Brain pericyte (primary cell): ENCODE data around the gene NRXN3.

ENCODE experiments used
- DNase-seq: peaks from one replicate; pipeline ENCODE4 v3.0.0-alpha.2; 2012; ENCODE audit warnings: low read depth, low spot score

The NRXN3 gene

DNA sequence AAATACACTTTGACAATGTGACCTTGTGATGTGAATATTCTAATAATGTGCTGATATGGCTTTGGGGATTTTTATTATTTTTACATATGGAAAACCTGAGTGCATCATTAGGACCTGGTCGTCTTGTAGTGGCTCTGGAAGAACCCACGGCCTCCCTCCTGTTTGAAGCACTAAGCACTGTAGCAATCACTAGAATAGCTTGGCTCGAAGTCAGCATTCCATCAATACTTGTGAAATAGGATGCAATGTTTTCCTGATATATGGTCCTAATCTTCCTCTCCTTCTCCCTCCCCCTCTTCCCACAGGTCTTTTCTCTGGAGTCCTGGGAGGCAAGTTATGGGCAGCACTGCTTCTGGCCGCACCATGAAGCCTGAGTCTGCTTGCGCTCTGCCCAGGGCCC lies 71.9 kb downstream of the NRXN3 start:
- DNase-seq: no peak

DNA sequence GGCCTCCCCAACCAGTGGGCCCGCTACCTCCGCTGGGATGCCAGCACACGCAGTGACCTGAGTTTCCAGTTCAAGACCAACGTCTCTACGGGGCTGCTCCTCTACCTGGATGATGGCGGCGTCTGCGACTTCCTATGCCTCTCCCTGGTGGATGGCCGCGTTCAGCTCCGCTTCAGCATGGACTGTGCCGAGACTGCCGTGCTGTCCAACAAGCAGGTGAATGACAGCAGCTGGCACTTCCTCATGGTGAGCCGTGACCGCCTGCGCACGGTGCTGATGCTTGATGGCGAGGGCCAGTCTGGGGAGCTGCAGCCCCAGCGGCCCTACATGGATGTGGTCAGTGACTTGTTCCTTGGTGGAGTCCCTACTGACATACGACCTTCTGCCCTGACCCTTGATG lies 73.0 kb downstream of the NRXN3 start:
- DNase-seq: no peak

DNA sequence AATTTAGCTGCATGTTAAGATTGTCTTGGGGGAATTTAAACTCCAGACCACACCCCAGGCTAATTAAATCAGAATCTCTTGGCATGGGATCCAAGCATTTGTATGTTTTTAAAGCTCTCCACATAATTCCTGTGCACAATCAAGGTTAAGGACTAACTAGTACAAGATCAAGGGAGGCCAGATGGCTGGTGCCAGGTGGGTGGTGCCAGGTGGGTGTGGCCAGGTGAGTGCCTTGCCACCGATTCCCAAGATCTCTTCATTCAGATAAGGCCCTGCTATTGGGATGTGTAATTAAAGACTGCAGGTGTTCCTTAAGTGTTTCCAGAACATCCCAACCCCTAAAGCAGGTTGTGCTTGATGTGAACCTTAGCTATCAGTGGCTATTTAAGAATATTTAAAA lies 75.1 kb downstream of the NRXN3 start:
- no peak for DNase-seq

DNA sequence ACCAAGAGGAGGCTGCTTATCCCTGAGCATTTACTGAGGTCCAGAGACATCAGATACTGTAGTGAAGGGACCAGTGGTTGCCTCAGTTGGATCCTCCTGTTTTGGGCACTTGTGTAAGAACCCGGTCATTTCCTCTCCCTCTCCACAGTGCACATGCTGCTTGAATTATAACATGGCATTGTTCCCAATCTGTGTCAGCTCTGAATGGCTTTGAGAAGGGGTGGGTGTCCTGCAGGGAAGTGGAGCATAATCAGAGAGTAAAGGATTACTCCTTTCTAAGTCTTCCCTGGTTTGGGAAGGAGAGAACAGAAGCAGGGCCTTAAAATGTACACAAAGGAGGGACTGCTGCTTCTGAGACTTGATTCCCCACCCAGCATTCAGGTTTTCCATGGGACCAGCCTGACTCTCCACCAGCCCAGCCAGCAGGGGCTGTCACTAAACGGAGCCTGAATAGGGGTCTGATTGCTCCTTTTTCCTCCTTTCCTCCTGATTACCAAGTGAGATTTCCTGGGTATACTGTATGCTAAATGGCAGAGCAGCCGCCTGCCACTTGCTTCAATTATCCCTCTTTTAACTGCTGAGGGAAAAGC lies 78.4 kb downstream of the NRXN3 start:
- DNase-seq: no peak

DNA sequence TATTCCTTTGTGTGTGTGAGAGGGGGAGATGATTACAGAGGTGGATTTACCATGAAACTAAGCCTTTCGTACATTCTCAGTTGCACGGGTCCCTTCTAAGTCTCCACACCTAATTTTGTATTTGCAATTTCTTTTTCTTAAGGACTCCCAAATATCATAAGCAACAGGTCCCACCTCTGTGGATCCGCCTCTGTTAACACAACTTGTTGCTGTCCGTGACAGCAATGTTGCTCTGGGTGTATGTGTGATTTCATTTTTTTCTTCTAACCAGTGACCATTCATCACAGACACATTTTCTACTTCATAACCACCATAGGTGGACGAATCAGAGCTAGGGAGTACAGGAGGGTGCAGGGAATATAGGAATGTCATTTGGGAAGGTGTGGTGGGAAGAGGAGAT lies 81.1 kb downstream of the NRXN3 start:
- no peak for DNase-seq

DNA sequence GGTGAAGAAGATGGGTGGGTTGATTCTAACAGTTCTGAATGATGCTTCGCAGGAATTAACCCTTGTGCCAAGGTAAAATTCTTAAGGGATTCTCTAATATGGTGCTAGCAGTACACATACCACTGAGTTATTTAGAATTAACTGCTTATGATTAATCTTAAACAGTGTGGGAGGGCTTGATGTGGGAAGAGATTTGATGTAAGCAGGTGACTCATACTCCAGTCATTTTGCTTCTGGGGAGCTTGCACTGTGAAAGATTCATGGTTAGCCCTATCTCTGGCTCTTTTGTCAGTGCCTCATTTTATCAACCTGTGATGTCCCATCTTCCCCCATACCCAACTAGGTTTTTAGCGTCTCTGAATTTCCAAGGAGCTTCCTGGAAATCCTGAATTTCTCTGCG lies 83.8 kb downstream of the NRXN3 start:
- DNase-seq: no peak

DNA sequence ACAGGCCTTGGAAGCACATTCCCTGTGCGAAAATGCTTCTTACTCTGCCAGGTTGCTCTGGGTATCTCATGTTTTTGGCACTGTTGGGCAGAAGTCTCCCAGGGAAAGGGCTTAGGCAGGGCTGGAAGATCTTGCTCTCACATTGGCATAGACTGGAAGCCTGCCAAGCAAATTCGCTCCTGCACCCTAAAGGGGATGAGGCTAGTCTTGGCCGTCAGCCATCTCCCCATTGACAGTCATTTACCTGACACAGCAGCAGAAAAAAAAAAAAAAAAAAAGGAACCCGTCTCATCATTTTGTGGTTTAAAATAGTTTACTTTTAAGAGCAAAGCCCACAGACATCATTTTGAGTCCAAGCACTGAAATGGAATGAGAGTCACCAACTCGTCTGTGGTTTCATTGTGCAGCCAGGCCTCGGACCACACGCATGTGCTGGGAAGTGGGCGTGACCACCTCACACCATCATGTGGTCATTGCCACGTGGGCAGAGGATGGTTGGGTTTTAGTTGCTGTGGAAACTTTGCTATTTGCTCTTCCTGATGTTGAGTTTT lies 84.8 kb downstream of the NRXN3 start:
- no peak for DNase-seq

DNA sequence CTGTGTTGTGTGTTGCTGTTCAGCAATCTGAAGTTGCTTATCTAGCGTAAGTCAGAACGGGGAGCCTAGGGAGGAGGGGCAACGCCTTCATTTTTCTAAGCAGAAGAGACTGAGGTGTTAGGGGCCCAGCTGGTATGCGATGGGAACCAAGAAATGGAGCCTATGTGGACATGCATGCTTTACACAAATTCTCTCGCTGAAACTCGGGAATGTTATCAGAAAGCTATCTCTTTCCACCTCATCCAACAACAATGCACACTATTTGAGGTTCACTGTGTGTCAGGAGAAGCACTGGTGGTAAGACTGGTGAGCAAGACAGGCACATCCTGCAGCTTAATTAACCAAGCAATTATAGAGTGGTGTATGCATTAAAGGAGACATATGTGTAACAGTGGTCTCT lies 89.7 kb downstream of the NRXN3 start:
- DNase-seq: no peak

DNA sequence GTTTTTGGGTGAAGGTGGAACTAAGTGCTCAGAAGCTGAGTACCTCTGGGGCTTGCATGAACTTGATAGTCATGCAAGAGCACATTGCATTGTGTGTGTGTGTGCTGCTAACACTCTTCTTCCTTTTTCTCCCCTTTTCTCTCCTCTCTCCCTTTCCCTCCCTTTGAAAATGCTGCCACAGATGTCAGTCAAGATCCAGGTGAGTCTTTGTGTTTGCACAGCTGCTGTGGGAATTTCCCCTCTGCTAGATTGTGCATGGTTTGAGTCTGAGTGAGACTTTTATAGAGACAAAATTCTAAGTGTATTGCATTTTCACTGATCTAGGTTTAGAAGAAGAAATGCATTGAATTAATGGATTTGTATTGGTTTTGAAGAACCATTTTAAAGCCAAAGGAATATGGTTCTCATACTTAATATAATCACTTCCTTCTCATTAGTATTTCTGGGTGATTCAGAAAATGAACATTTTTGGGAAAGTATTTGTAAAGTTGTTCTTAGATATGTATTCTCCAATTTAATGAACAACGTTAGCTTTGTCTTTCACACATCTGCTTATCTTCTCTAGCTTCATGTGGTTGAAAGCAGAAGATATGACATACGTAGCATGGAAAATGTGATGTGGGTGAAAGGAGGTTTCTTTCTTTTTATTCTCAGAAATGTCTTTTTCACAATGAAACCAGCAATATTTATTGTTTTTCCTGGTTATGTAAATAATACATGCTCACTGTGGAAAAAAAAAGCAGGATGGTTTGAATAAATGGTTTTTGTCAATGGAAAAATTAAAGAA lies 108.5 kb downstream of the NRXN3 start:
- no peak for DNase-seq

DNA sequence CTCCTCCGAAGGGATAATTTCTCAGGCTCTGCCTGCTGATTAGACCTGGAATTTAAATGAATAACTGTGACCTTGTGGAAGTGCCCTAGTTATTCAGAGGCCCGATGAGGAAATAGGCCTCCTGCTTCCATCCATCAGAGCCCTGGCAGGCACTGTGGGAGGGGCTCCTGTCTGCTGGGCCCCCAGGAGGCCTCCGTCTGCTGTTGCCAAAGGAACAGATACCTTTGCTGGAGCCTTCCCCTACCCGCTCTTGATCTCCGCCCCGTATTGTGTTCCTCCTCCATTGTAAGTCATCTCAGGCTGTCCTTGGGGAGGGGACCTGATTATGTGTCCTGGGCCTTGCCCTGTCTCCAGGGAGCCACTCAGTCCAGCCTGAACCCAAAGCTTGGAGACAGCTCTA lies 112.3 kb downstream of the NRXN3 start:
- no peak for DNase-seq

DNA sequence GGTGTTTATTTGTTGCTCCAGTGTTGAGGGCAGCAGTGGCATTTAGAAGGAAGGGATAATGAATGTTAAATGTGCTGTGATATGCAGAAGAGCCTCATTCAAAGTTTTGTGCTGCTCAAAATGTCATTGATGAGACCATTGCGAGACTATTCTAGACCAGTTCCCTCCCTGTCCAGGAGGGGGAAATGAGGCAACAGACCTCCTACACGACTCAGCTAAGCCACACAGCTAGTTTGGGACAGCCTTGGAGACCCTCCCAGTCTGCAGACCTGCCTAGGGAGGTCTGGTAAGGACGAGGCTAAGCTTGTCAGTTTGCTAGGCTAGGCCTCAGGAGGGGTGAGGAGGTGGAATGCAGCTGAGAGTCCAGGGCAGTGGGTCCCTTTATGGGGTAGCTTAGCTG lies 116.0 kb downstream of the NRXN3 start:
- DNase-seq: no peak

DNA sequence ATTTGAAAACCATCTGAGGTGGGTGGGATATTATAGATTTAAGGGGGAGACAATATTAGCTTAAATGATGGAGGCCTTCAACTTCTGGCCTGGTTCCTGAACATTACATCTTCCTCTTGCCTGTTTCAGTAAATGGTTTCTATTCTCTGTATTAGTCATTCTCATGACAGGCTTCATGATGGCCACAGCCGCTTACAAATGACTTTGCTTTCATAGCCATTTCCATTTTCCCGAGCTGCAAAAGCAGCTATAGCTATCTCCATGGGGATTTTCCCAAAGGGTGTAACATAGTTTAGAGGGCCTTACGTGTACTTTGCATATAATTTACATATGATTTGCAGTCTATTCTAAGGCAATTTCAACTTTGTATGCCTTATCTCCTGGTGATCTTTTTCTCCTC lies 121.8 kb downstream of the NRXN3 start:
- DNase-seq: no peak

DNA sequence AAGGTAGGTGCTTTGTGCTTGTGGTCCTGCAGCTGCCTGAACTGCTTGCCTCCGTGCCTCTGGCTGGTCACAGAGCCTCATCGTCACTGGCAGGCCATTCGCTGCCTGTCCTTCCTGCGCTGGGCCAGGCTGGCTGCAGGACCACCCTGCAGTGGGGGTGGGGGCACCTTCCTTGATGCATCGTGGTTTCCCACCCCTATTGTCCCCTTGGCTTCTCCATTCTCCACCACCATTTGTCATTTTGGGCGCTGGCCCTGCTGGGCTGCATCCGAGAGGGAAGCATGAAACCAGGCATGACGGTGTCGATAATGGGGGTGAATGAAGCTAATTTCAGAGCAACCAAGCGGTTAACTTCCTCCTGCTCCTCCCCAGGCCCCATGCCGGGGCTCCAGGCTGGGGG lies 127.7 kb downstream of the NRXN3 start:
- no peak for DNase-seq

DNA sequence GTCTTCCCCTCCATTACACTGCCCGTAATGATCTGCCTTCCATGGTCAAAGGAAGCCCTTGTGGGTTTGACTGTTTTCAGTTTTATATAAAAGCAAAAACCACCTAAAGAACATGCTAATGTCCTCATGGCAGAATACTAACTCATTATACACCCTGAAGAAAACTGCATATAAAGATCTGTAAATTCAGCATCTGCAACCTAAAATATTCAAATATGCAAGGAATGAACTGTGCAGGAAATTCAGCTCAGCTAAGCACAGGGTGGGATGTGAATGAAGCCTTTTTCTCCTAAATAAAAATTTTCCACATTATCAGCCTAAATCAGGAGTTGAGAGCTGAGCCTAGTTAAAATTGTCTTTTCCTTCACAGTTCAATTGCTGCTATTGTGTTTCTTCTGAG lies 128.1 kb downstream of the NRXN3 start:
- DNase-seq: no peak

DNA sequence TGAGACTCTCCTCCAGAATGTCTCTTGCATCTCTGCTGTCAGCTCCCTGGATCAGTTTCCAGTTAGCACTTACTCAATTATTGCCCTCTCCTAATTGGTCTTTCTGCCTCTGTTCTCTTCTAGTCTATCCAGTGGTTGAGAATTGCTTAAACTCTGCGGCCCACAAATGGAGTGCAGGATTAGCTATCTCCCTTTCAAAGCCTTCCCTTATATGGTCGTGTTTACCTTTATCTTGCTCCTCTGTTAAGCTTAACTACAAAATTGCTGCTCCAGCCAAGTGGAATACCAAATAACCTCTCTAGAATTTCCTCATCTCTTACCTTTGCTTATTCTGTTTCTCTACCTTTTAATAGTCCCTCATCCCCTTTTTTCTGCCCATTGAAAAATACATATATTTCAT lies 132.7 kb downstream of the NRXN3 start:
- no peak for DNase-seq

DNA sequence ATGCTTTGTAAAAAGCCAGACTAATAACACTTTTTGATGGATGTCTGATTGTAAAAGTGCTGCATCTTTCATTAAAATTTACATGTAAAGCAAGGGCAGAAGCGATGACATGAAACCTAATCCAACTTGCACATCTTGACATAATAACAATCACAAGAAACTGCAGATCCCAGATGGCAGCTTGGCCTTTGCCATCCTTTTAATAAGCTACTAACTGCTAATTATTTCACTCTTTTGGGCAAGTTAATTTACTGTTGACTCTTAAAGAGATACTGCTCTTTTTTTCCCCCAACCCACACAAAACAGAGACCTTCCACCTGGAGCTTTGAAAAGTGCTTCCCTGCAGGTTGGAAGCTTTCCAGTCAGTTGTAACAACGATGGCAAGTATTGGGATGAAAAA lies 137.5 kb downstream of the NRXN3 start:
- no peak for DNase-seq

DNA sequence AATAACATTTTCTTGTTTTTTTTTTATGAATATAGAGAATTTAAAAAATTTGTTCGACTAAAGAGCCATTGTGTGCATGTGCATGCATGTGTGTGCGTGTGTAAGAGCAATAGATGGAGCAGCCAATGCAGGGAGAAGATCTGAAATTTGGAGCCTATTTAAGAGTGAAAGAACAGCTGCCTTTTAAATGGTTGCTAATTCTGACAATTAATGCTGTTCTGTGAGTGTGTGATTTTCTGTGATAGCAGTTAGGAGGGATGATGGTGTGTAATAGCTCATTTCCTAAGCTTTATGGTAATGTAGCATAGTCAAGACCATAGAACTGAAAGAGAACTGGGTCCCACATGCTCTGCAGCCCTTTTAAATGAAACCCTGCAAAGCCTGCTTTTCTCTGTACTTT lies 137.9 kb downstream of the NRXN3 start:
- DNase-seq: no peak

DNA sequence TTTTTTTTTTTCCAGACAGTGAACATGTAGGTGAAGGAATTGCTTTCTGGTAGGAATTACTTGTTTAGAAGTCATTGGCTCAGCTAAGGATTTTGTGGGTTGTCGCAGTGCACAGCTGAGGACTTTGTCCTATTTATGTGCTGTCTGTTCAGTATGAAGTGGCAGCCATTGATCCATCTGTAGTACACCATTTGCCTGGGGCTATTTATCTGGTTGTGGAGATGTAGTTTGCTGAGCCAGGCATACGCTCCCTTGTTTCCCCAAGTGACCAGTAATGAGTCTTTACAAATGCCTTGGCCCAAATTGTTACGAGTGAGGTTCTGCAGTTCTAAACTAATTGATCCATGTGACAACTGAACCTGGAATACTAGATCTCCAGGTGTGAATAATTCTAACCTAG lies 140.1 kb downstream of the NRXN3 start:
- DNase-seq: no peak

DNA sequence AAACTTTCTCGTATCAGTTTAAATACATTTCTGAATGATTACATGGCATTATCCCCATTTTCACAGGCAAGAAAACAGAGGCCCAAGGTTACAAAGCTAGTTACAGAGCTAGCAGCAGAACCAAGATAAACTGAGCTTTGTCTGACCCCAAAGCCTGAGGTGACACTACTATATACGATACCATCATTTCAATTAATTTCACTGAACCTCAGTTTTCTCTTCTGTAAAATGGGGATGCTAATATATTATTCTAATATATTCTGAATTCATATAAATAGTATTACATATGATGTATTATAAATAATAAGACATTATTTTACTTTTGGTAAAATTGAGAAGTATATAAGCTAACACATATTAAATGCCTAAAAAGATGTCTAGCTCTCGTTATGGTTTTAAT lies 143.3 kb downstream of the NRXN3 start:
- no peak for DNase-seq

DNA sequence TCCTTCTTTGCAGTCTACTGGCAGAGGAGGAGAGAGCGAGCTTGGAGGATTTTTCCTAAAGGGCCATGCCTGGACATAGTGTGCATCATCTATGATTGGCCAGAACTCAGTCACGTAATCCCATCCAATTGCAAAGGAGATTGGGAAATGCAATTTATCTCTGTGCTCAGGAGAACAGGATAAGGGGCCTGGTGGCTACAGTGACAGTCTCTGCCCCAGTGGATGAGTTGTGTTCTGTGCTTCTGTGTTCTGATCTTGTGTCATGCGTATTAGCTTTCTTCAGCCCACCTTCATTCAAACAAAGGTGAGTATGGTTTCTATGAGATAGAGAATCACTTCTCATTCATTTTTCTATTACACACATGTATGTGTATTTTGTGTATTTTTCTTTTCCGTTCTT lies 144.3 kb downstream of the NRXN3 start:
- DNase-seq: no peak

DNA sequence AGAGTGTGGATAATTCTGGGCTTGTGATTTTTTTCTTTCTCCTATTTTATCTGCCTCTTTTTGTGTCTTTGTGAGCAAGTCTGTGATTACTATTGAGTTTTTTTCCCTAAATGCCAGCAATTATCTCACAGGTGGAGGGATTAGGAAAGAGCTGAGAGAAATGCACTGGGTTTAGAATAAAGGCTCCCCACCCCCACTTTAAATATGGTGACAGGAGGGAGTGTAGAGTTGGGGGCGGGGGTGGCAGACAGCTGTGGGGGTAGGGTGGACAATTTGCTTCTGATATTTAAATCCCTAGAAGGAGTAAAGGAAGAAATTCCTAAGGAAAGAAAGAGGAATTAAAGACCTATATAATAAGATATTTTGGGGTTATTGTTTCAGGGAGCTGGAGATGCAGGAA lies 145.9 kb downstream of the NRXN3 start:
- DNase-seq: no peak

DNA sequence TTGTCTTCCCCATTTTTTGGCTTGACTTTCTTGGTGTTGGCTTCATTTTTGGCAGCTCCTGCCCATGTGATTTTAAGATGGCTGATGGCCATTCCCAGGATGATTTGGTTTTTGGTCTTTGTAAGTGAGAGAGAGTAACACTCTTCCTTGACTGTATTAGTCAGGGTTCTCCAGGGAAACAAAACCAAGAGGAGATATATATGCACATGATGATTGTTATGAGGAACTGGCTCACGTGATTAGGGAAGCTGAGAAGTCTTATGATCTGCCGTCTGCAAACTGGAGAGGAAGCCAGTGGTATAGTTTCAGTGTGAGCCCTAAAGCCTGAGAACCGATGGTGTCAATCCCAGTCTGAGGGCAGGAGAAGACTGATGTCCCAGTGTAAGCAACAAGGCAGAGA lies 146.6 kb downstream of the NRXN3 start:
- no peak for DNase-seq

DNA sequence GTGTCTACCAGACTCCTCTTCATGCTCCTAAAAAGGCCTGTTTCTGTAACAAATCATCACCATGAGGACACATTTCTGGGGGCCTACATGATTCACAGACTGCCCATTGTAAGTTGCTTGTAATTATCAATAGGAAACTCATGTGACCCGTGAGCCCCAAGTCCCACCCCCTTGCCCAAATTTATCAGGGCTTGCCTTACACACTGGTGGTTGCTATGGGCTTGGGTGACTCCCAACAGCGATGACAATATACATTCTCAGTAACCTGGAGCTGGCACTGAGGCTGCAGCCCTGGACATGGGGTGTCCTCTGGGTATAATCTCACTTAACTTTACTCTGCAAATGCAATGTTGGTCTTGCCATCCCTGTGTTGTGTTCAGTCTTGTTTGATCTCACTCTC lies 149.2 kb downstream of the NRXN3 start:
- no peak for DNase-seq
